HepG2 (cell line): ENCODE results near the gene FGGY. TPM values are rescaled to one million over a fixed set of nuclear protein-coding genes. Genes with fewer than 3 reads are reported as not detected.
A peak's percentile ranks its signal among the peaks of the same experiment; 100 is the strongest.

Experiments used
- BHLHE40 ChIP-seq: IDR thresholded peaks from 2 replicates; pipeline ENCODE4 v1.6.1; 2011; ENCODE audit warnings: low read length, improper control_type of control experiment
- FLYWCH1 ChIP-seq: sonication (generic); formaldehyde crosslinking; IDR thresholded peaks from 2 replicates; pipeline ENCODE4 v1.8.1; 2023; ENCODE audit warnings: mild to moderate bottlenecking, missing genetic modification reagents
- MAFF ChIP-seq: IDR thresholded peaks from 2 replicates; pipeline ENCODE4 v1.6.1; 2011; ENCODE audit warnings: low read depth, low read length, improper control_type of control experiment
- MZF1 ChIP-seq: sonication (generic); formaldehyde crosslinking; IDR thresholded peaks from 2 replicates; pipeline ENCODE4 v1.8.1; 2023; ENCODE audit warnings: mild to moderate bottlenecking, missing genetic modification reagents, borderline replicate concordance
- NCOA1 ChIP-seq: sonication (generic); formaldehyde crosslinking; IDR thresholded peaks from 2 replicates; pipeline ENCODE4 v1.9.0; 2021; ENCODE audit warnings: missing genetic modification reagents
- STAT5B ChIP-seq: sonication (generic); formaldehyde crosslinking; IDR thresholded peaks from 2 replicates; pipeline ENCODE4 v1.4.0; 2020; ENCODE audit warnings: missing genetic modification reagents
- TRIM24 ChIP-seq: sonication (generic); formaldehyde crosslinking; IDR thresholded peaks from 2 replicates; pipeline ENCODE4 v1.8.0; 2022; ENCODE audit warnings: mild to moderate bottlenecking, missing genetic modification reagents
- ZFP90 ChIP-seq: sonication (generic); formaldehyde crosslinking; IDR thresholded peaks from 2 replicates; pipeline ENCODE4 v1.8.0; 2022; ENCODE audit warnings: missing genetic modification reagents, mild to moderate bottlenecking, inconsistent platforms, borderline replicate concordance
- ZMYM3 ChIP-seq: sonication (generic); formaldehyde crosslinking; IDR thresholded peaks from 2 replicates; pipeline ENCODE4 v1.5.1; 2020; ENCODE audit warnings: mild to moderate bottlenecking, missing genetic modification reagents
- ZNF598 ChIP-seq: sonication (generic); formaldehyde crosslinking; IDR thresholded peaks from 2 replicates; pipeline ENCODE4 v1.5.1; 2020; ENCODE audit warnings: mild to moderate bottlenecking, missing genetic modification reagents, borderline replicate concordance
- polyA plus RNA-seq, 8 experiments: library from polyadenylated mRNA; depleted of rRNA in 3 of 8; stranded (reverse) in 7 of 8; unstranded in 1 of 8; fragments of >200 nt; fragmentation: Illumina TruSeq in 4 of 8; extraction: Trizol in 4 of 8; gene quantifications; 2 replicates each; pipeline versions ENCODE4 v1.2.1 to v1.2.3, GENCODE V29; 2011 to 2016; ENCODE audit warnings: low read depth in 4 of 8, missing spikeins in 1 of 8, mixed read lengths in 1 of 8; ENCODE audit not compliant: insufficient read depth in 1 of 8
- total RNA-seq, 5 experiments: library from RNA; depleted of rRNA; stranded (reverse); fragments of >200 nt; fragmentation: Illumina TruSeq; extraction: Trizol; gene quantifications; 2 replicates each; pipeline ENCODE4 v1.2.3, GENCODE V29; 2016; ENCODE audit warnings: low read depth in 1 of 5
- TF ChIP-seq, protein P1 (sequence below): sonication (generic); formaldehyde crosslinking; IDR thresholded peaks from 2 replicates; pipeline ENCODE4 v1.4.0; 2020; ENCODE audit warnings: missing genetic modification reagents
- TF ChIP-seq, protein P2 (sequence below): sonication (generic); formaldehyde crosslinking; IDR thresholded peaks from 2 replicates; pipeline ENCODE4 v1.4.0; 2020; ENCODE audit warnings: missing genetic modification reagents, borderline replicate concordance
- TF ChIP-seq, protein P3 (sequence below): sonication (generic); formaldehyde crosslinking; IDR thresholded peaks from 2 replicates; pipeline ENCODE4 v1.8.0; 2022; ENCODE audit warnings: missing genetic modification reagents, mild to moderate bottlenecking, moderate library complexity, borderline replicate concordance
- TF ChIP-seq, protein P4 (sequence below): sonication (generic); formaldehyde crosslinking; IDR thresholded peaks from 2 replicates; pipeline ENCODE4 v1.5.1; 2020; ENCODE audit warnings: missing genetic modification reagents, mild to moderate bottlenecking, borderline replicate concordance
- TF ChIP-seq, protein P5 (sequence below): sonication (generic); formaldehyde crosslinking; IDR thresholded peaks from 2 replicates; pipeline ENCODE4 v1.4.0; 2020; ENCODE audit warnings: missing genetic modification reagents

The FGGY gene
- total and polyA plus RNA-seq, 2 of the 13 experiments (the other 11 are each of a cell fraction or from before 2014, with no cell fraction given): 15.7 to 27.5 TPM

DNA sequence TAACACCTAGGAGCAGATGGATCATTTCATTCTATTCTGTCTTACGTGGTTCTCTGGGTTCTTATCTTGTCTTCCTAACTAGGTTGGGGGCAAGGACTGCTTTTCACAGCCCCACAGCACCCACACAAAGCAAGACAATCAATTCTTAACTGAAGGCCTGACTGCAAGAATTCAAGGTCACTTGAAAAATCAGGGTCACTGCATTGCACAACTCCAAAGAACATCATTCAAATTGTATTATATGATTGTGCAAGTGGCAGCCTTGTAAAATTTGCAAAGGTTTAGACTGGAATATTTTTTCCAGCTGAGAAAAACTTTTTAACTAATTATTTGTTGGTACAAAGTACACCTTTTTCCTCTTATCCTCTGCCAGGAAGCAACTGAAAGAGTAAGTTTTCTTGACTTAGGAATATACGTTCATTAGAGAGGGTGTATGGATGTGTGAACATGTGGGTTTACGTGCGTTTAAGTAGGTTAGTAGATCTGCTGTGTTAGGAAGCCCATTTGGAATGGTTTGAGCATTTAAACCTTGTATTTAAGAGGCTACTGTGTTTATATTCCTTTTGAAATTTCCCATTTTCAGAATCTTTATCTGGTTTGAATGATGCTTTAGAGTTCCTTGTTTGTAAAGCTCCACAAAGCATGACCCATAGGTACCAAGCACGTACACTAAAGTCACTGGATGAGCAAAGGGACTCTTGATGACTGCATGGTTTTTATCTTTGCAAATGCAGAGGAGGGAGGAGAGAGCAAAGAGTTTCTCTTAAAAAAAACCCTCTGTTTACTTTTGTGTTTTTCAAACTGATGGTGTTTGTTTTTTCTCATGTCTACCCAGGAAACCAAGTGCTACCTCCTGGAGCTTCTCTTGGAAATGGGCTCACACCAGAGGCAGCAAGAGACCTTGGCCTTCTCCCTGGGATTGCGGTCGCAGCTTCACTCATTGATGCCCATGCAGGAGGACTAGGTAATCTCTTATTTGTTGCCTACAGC is 214.9 kb downstream of the FGGY start (continued):
- TF ChIP-seq, protein P1, sequence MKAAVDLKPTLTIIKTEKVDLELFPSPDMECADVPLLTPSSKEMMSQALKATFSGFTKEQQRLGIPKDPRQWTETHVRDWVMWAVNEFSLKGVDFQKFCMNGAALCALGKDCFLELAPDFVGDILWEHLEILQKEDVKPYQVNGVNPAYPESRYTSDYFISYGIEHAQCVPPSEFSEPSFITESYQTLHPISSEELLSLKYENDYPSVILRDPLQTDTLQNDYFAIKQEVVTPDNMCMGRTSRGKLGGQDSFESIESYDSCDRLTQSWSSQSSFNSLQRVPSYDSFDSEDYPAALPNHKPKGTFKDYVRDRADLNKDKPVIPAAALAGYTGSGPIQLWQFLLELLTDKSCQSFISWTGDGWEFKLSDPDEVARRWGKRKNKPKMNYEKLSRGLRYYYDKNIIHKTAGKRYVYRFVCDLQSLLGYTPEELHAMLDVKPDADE (CRISPR knock-in tag): no peak
- TF ChIP-seq ZFP90 (CRISPR knock-in tag): 0 out of 2 replicates have a peak, but pooled peaks have one; percentile 46
- TF ChIP-seq, protein P2, sequence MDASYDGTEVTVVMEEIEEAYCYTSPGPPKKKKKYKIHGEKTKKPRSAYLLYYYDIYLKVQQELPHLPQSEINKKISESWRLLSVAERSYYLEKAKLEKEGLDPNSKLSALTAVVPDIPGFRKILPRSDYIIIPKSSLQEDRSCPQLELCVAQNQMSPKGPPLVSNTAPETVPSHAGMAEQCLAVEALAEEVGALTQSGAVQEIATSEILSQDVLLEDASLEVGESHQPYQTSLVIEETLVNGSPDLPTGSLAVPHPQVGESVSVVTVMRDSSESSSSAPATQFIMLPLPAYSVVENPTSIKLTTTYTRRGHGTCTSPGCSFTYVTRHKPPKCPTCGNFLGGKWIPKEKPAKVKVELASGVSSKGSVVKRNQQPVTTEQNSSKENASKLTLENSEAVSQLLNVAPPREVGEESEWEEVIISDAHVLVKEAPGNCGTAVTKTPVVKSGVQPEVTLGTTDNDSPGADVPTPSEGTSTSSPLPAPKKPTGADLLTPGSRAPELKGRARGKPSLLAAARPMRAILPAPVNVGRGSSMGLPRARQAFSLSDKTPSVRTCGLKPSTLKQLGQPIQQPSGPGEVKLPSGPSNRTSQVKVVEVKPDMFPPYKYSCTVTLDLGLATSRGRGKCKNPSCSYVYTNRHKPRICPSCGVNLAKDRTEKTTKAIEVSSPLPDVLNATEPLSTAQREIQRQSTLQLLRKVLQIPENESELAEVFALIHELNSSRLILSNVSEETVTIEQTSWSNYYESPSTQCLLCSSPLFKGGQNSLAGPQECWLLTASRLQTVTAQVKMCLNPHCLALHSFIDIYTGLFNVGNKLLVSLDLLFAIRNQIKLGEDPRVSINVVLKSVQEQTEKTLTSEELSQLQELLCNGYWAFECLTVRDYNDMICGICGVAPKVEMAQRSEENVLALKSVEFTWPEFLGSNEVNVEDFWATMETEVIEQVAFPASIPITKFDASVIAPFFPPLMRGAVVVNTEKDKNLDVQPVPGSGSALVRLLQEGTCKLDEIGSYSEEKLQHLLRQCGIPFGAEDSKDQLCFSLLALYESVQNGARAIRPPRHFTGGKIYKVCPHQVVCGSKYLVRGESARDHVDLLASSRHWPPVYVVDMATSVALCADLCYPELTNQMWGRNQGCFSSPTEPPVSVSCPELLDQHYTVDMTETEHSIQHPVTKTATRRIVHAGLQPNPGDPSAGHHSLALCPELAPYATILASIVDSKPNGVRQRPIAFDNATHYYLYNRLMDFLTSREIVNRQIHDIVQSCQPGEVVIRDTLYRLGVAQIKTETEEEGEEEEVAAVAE (CRISPR knock-in tag): 0 out of 2 replicates have a peak, but pooled peaks have one; percentile 44
- TF ChIP-seq, protein P3, sequence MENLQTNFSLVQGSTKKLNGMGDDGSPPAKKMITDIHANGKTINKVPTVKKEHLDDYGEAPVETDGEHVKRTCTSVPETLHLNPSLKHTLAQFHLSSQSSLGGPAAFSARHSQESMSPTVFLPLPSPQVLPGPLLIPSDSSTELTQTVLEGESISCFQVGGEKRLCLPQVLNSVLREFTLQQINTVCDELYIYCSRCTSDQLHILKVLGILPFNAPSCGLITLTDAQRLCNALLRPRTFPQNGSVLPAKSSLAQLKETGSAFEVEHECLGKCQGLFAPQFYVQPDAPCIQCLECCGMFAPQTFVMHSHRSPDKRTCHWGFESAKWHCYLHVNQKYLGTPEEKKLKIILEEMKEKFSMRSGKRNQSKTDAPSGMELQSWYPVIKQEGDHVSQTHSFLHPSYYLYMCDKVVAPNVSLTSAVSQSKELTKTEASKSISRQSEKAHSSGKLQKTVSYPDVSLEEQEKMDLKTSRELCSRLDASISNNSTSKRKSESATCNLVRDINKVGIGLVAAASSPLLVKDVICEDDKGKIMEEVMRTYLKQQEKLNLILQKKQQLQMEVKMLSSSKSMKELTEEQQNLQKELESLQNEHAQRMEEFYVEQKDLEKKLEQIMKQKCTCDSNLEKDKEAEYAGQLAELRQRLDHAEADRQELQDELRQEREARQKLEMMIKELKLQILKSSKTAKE (CRISPR knock-in tag): peak; percentile 26; the same call in 1 of the 2 replicates
- TF ChIP-seq, protein P4, sequence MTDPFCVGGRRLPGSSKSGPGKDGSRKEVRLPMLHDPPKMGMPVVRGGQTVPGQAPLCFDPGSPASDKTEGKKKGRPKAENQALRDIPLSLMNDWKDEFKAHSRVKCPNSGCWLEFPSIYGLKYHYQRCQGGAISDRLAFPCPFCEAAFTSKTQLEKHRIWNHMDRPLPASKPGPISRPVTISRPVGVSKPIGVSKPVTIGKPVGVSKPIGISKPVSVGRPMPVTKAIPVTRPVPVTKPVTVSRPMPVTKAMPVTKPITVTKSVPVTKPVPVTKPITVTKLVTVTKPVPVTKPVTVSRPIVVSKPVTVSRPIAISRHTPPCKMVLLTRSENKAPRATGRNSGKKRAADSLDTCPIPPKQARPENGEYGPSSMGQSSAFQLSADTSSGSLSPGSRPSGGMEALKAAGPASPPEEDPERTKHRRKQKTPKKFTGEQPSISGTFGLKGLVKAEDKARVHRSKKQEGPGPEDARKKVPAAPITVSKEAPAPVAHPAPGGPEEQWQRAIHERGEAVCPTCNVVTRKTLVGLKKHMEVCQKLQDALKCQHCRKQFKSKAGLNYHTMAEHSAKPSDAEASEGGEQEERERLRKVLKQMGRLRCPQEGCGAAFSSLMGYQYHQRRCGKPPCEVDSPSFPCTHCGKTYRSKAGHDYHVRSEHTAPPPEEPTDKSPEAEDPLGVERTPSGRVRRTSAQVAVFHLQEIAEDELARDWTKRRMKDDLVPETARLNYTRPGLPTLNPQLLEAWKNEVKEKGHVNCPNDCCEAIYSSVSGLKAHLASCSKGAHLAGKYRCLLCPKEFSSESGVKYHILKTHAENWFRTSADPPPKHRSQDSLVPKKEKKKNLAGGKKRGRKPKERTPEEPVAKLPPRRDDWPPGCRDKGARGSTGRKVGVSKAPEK: no peak; the same call in 1 of the 2 replicates
- TF ChIP-seq NCOA1 (CRISPR knock-in tag): no peak
- TF ChIP-seq MZF1 (CRISPR knock-in tag): no peak
- TF ChIP-seq ZNF598 (CRISPR knock-in tag): no peak
- no peak for TF ChIP-seq FLYWCH1
- TF ChIP-seq ZMYM3: peak; percentile 95
- TF ChIP-seq, protein P5, sequence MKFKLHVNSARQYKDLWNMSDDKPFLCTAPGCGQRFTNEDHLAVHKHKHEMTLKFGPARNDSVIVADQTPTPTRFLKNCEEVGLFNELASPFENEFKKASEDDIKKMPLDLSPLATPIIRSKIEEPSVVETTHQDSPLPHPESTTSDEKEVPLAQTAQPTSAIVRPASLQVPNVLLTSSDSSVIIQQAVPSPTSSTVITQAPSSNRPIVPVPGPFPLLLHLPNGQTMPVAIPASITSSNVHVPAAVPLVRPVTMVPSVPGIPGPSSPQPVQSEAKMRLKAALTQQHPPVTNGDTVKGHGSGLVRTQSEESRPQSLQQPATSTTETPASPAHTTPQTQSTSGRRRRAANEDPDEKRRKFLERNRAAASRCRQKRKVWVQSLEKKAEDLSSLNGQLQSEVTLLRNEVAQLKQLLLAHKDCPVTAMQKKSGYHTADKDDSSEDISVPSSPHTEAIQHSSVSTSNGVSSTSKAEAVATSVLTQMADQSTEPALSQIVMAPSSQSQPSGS (CRISPR knock-in tag): peak; percentile 67
- no peak for TF ChIP-seq STAT5B (CRISPR knock-in tag)
- no peak for TF ChIP-seq MAFF
- no peak for TF ChIP-seq BHLHE40
- no peak for TF ChIP-seq TRIM24 (CRISPR knock-in tag)
